GM13976 (cell line): ENCODE measurements around the gene NDOR1.

Source experiments
- DNase-seq: peaks from one replicate; pipeline ENCODE4 v3.0.0; 2012; ENCODE audit warnings: low spot score
- in situ Hi-C: fragments of 300-500 bp; cut with MboI; formaldehyde crosslinking; loops from one replicate; pipeline ENCODE4 v1.12.0; 2022; ENCODE audit warnings: low sequenced_read_pairs, mixed read lengths, inconsistent platforms; ENCODE audit not compliant: unreplicated experiment
- TF ChIP-seq, protein P1 (sequence below): IDR thresholded peaks from 2 replicates; pipeline ENCODE4 v1.5.1; 2012; ENCODE audit warnings: borderline replicate concordance, mild to moderate bottlenecking; ENCODE audit not compliant: insufficient read depth; ENCODE audit errors: extremely low read depth, missing control alignments, control extremely low read depth

Gene NDOR1

DNA sequence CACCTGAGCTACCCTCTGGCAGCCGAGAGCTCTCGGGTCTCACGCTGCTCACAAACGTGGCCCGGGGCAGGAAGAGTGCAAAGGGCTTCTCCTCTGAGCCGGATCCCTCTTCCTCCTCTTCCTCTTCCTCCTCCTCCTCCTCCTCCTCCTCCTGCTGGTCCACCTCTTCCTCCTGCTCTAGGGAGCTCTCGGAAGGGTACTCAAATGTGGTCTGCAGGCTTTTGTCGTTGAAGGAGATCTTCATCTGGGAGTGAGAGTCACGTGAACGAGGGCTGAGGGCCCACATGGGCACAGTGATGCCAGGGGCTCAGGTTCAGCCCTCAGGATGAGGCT, 13.1 kb upstream of the NDOR1 start:
- DNase-seq: no peak
- in situ Hi-C loops: no loop called here
- TF ChIP-seq, protein P1, sequence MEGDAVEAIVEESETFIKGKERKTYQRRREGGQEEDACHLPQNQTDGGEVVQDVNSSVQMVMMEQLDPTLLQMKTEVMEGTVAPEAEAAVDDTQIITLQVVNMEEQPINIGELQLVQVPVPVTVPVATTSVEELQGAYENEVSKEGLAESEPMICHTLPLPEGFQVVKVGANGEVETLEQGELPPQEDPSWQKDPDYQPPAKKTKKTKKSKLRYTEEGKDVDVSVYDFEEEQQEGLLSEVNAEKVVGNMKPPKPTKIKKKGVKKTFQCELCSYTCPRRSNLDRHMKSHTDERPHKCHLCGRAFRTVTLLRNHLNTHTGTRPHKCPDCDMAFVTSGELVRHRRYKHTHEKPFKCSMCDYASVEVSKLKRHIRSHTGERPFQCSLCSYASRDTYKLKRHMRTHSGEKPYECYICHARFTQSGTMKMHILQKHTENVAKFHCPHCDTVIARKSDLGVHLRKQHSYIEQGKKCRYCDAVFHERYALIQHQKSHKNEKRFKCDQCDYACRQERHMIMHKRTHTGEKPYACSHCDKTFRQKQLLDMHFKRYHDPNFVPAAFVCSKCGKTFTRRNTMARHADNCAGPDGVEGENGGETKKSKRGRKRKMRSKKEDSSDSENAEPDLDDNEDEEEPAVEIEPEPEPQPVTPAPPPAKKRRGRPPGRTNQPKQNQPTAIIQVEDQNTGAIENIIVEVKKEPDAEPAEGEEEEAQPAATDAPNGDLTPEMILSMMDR: no peak

DNA sequence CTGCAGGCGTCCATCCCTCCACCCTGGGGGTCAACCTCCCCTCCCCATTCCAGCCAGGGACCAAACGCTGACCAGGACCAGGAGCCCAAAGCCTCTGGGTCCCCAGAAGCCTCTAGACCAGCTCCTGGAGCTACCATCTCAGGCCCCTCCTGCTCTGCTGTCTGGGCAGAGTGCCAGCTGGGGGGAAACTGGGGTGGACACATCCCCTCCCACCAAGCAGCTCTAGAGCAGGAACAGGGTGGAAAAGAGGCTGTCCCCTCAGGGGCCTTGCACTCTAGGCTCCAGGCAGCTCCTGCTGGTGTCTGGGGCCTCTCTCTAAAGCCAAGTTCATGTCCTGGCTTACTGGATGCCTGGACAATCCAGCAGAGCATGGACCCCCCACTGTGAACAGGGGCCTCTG, 12.6 kb upstream of the NDOR1 start:
- TF ChIP-seq, protein P1: no peak
- no peak for DNase-seq
- in situ Hi-C loops: no loop called here

DNA sequence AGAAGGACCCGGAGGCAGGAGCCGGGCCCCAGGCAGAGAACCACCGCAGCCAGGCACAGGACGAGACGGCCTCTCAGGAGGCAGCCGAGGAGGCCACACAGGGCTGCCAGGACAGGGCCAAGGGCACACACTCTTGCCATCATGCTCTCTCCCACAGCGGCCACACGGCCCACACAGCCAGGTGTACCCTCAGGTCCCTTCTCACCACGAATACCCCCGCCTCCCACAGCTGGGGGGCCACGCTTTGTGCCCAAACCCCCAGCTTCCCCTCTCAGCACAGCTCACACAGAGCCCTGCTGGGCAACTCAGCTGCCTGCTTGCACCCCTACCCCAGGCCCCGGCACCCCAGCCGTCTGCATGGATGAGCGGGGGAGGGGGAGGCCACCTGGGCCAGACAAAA, 11.7 kb upstream of the NDOR1 start:
- DNase-seq: no peak
- TF ChIP-seq, protein P1: no peak
- in situ Hi-C loops: no loop called here

DNA sequence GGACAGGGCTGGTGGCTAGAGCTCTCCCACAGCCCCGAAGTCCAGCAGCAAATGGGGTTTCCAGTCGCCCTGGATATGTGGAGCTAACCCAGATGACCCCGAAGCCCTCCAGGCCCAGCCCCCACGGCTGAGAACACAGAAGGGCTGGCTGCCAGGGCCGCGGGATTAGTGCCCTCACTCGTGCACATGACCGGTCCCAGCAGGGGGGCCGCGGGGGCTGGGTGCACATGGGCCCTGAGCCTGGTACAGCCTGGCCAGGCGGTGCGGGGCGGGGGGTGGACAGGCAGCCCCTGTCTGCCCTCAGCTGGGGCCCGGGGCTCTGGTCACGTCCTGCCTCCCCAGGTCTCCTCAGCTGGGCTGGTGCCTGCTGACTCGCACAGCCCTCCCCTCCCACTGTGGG, 11.1 kb upstream of the NDOR1 start:
- TF ChIP-seq, protein P1: no peak
- no peak for DNase-seq
- in situ Hi-C loops: no loop called here

DNA sequence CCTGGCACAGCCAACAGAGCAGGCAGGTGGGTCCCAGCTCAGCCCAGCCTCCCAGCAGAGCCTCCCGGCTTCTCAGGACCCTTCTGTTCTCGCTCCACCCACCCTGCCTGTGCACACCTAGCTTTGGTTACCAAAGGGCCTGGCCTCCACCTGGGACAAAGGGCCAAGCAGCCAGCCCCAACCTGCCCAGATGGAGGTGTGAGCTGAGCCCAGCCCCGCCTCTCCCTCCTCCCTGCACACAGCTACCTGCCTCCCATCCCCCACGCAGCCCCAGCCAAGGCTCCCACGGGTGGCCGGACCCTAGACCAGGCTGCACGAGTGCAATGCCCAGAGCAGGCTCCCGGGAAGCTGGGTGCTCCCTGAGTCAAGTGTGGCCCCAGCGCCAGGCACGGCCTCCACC, 10.6 kb upstream of the NDOR1 start:
- DNase-seq: no peak
- TF ChIP-seq, protein P1: no peak

DNA sequence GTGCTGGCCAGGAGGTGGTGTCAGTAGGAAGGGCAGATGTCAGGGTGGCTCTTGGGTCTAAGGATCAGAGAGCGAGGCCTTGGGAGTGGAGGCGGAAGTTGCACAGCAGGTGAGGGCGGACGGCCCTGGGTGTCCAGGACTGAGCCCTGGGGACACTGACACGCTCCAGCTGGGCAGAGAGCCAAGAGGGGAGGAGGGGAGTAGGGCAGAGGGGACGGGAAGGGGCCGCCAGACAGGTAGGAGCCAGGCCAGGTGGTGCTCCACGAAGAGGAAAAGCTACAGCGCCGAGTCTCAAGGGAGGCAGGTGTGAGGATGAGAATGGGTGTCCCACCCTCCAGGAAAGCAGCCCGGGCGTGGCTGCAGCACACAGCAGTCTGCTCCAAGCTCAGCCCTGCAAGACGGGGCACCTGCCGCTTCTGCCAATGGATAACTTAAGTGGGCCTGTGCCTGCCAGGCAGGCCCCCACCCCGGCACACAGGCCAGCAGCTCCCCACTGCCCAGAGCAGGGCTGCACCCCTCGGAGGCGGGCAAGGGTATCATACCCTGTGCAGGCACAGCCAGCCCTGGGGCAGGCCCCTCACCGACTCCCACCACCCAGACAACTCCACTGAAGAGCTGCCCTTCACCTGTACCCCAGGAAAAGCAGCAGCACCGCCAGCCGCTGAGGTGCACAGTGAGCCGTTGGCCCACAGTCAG, 9.8 kb upstream of the NDOR1 start:
- in situ Hi-C loops: no loop called here
- no peak for DNase-seq
- TF ChIP-seq, protein P1: no peak

More for the DNA sequence above, 10.6 kb upstream of the NDOR1 start:
- in situ Hi-C loops: no loop called here

DNA sequence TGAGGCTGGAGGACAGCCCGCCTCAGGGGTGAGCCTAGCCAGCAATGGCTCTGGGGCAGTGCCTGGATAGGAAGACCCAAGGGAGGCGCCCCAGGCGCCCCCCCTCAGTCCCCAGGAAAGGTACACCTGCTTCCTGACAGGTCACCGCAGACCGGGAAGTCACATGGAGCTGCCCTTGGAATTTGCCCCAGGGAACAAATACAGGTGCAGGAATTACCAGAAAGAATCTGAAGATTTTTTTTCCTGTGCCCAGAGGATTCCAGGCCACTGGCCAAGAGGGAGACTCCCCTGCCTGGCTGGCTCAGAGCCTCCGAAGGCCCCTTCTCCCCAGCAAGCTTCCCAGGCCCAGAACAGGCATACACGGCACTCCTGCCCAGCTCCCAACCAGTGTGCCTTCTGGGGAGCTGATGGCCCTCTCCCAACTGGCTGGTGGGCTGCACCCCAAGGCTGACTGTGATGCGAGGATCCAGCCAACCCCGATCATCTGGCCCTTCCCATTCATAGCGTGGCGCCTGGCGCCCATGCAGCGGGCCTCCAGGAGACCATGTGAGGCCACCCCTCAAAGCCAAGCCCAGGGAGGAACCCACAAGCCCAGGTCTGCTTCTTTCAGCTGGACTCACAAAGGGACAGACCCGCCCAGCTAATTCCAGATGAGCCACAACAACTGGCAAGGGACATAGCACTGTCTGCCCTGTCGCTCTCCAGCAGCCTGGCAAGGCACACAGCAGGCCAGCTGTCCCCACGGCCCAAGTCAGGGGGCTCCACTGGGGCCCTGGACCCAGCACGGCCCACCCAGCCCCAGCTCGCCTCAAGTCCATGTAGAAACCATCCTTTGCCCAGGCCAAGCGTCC, 7.2 kb upstream of the NDOR1 start:
- DNase-seq: no peak
- in situ Hi-C loops: no loop called here
- TF ChIP-seq, protein P1: no peak
